ENCODE results near the gene TNFRSF8.

TNFRSF8 gene

DNA sequence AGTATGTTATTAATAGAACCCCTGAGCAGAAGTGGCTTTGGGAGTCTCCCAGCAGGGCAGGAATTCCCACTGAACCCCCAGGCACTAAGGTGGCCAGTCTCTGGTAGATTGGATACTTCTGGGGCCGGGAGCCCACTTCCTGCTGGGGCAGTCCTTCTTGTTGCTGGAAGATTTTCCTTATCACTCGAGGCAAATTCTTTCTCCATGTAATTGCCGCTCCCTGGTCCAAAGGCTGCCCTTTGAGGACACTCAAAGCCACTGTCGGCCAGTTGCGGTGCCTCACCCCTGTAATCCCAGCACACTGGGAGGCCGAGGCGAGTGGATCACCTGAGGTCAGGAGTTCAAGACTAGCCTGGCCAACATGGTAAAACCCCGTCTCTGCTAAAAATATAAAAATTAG is 81.1 kb downstream of the TNFRSF8 start:
- DNase-seq = no peak

DNA sequence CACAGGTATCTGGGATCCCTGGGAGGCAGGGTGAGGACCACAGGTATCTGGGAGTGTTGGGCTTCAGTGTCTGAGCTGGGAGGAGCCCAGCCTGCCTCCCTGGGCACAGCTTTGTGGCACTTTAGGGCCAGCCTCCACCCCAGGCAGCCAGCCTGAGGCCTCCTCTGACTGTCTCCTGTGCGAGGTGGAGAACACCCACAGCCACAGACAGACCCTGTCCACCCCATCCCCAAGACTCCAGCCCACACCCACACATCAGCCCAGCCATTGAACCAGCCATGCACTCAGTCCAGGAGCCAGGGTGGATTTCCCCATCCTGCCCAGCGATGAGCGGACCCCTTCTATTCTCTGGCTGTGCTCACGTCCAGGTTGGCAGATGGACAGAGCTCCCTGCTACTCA is 81.9 kb downstream of the TNFRSF8 start:
- DNase-seq = no peak

DNA sequence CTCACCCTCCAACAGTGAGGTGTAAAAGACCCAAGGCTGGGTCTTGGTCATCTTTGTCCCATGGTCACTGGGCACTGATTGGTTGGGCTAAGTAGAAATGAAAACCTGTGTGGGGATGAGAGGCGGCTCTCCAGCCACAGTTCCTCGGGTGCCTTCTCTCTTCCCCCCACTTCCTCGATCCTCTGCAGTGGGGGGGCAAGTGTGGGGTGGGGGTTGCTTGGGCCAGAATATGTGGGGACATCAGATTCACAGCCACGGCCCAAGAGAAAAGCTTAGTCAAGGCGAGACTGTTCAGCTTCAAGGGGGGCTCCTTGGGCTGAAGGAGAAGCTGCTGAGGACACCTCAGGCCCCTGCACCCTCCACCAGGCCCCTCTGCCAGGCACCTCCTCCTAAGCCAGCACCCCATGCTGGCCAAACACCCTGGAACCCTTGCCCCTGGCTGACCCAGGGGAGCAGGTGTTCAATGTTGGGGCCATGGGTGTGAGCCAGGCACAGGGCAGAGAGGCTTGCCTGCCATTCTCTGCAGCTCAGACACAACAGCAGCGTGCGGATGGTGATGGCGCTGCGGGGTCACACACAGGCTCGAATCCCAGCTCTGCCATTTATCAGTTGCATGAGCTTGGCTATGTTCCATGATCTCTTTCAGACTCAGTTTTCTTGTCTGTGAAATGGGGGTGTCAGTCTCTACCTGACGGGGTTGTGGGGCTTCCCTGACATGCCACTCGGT is 82.7 kb downstream of the TNFRSF8 start:
- no peak for DNase-seq

DNA sequence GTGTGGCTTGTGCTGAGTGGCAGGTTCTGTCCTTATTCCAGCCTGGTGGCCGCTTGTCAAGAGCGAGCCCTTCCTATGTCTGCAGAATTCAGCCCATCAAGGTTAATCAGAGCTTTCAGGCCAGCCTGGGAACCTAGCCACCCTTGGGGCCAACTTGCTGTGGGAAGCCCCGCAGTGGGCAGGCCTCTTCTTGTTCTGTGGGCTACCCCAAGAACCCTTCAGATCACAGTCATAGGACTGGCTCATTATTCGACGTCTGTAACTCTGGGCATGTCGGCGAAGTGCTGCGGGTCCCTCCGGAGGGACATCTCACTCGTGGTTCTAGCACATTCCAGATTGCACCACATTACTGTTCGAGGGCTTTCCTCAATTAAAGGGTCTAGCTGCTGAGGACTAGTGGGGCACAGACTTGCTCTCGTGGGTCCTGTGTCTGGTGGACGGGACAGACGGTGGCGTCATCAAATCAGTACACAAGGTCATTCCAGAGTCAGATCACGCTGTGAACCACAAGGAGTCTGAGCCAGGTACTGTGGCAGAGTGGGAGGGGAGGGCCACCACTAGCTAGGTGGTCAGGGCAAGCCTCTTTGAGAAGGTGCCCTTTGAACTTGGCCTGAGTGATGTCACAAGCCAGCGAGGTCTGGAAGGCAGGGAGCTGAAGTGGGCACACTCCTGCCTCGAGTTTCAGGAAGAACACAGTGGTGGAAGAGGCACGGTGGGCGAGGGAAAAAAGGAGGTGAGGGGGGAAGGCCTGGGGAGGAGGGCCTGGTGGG is 83.4 kb downstream of the TNFRSF8 start:
- no peak for DNase-seq

DNA sequence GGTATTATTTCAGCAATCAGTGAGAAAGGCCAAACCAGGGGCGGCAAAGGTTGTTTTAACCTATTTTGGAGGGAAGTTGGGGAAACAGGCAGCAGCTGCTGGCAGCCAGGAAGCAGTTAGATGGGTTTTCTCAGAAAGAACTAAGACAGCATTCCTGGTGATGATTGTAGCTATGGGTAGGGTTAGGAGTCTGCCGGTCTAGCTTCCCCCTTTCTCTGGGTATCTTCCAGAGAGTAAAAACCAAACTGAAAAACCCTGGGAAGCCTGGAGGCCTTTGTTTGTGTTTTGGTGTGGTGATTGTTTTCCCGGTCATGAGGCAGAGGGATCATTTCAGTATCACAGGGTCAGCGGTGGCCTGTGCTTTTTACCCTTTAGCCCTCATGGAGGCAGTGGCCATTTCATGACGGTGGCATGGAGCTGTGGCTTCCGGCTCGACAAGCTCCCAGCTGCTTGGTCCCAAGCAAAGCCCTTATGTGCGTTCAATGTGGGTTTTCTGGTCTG is 84.1 kb downstream of the TNFRSF8 start:
- no peak for DNase-seq

DNA sequence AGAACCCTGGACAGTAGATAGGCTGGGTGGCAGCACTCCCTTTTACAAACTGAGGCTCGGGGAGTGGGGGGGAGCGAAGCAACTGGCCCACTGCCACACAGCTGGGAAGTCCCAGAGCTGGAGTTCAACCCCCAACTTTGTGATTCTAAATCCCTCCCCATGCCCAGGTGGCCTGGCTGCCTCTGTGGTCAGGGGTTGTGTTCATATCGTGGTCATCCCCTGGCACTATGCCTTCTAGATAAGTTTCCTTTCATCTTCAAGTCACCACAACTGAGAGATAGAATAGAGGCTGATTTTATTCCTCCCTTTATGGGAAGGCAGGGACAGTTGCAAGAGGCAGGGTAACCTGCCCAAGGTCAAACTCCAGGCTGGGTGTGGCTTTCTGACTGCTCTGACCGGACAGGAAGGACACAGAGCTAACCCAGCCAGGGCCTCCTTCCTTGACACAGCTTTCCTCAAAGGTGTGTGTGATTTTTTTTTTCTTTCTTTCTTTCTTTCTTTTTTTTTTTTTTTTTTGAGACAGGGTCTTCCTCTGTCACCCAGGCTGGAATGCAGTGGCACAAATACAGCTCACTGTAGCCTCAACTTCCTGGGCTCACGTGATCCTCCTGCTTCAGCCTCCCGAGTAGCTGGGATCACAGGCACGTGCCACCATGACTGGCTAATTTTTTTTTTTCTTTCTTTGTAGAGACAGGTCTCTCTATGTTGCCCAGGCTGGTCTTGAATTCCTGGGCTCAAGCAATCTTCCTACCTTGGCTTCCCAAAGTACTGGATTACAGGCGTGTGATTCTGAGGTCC is 85.3 kb downstream of the TNFRSF8 start:
- no peak for DNase-seq

DNA sequence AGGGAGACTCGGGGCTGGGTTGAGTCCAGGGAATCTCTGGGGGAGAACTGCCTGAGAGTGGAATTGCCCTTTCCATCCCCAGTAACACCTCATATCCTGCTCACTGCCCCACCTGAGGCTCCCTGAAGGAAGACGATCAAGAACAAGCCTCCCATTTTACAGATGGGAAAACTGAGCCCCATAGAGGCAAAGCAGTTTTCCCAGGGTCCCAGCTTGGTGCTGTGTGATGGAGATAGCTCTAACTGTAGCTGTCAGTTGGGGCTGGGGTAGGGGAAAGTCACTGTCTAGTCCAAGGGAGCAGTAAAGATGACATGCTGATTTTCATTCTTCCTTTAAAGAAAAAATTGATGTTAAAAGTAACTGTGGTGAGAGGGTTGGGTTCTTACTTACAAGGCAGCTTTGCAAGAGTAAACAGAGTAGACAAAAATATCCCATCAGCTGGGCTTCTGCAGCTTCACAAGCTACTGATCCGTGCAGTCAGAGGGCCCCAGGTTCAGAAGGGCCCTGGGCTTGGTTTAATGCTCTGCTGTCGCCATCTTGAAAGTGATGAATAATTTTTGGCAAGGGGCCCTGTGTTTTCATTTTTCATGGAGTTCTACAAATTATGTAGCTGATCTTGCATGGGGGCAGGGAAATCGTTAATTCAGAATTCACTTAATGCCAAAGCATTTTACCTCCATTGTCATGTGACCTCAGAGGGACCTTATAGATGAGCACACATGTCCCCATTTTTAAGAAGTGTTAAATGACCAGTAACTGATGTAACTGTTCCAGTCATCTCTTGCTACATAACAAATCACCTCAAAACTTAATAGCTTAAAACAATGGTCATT is 86.1 kb downstream of the TNFRSF8 start:
- no peak for DNase-seq

DNA sequence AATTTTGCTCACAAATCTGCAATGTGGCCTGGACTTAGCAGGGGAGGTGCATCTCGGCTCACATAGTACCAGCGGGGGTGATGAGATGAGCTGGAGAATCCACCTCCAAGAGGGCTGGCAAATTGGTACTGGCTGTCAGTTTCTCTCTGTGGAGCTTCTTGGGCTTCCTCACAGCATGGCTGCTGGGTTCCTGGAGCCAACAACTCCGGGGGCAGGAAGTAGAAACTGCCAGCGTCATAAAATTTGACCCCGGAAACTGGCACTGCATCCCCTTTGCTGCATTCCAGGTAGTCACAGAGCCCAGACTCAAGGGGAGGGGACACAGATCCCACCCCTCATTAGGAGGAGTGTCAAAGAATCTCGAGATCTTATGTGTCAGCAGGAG is 86.7 kb downstream of the TNFRSF8 start:
- DNase-seq = no peak

DNA sequence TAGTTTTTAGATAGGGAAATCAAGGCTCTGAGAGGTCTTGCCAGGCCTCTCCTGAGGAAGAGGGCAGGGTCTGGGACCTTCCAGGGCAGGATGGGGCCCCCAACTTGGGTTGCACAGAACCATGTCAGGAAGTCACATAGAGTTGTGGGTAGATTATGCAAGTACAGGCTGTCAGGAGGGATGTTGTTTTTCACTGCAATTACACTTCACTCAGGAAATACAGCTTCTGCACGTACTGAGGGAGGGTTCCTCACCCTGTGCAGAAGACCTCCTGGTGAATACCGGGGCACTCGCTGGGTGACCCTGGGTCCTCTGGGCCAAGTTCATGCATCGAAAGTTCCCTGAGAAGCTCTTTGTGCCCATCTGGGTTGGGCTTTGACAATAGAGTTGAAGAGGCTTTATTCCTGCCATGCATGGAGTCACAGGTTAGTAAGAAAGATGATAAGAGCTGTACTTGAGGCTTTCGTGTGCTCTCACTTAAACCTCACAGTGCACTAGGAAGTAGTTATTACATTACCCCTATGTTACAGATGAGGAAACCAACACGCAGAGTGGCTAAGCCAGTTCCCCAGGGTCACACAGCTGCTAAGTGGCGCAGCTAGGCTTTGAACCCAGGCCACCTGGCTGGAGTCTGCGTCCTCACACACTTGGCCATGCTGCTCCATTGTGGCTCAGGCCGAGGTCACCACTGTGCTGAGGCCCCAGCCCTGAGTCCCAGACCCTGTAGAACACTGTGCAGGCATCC is 87.5 kb downstream of the TNFRSF8 start:
- no peak for DNase-seq

DNA sequence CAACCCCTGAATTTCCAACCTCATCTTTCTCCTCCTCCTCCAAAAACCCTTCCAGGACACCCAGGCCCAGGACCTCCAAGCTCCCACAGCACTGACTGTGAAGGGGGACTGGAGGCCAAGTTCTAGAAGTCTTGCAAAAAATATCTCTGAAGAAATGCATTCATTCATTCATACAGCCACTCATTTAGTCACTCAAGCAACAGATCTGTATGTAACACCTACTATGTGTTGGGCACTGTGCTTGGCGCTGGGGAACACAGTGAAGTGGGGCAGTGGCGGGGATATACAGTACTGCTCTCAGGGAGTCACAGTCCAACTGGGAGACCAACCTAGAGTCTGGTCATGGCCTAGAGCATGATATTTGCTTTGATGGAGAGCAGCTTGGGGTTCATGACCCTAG is 88.4 kb downstream of the TNFRSF8 start:
- no peak for DNase-seq

DNA sequence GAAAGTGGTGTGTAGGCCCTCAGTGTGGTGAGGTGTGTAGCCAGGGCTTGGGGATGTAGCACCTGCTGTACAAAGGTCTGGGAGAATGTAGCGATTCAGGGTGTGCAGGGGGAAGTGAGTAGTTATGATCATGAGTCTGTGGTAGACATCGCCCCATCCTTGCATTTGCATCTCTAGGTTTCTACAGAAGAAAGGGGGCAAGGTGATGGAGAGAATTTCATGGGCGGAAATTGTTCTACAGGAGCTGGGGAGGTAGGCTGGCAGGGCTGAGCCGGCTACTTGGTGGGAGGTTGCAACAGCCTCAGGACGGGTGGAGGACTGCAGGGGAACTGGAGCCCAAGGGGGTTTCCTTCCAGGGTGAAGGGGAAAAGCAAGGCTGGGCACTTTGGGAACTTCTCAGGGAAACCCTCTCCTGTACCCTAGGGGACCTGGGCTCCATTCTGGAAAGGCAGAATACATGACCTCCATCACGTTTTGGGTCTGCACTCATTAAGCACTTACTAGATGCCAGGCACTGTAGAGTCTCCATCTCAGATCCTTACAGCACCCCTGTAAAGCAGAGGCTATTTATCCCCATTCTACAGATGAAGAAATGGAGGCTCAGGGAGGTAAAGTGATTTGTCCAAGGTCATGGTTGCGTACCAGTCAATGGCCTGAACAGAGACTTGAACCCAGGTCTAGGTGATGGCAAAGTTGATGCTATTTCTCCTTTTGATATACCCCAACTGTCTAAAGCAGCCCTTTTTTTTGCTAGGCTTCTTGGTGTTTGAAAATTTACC is 89.2 kb downstream of the TNFRSF8 start:
- no peak for DNase-seq

DNA sequence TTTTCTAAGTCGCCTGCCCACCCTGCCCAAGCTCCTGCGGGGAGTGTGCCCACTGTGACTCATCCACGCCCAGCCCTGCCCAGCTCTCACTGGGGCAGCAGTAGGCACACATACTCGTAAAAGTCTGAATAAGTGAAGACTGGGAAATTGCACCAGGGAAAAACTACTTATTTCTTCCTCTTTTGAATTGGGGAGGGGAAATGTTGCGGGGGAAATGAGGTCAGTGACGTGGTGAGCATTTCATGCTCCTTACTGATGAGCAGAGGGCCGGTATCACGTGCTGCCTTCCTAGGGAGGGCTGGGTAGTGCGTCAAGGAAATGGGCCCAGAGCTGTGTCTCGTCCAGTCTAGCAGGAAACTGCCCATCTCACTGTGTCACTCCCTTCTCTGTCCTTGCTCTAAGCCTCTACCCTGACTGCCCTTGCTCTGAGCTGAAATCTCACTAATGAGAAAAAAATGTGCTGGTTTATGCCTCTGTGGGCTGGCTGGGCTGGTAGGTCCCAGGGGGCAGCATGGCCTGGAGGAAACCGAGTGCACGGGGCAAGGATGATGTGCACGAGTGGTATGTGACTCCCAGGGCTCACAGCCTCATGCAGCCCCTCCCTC is 90.2 kb downstream of the TNFRSF8 start:
- DNase-seq = no peak

DNA sequence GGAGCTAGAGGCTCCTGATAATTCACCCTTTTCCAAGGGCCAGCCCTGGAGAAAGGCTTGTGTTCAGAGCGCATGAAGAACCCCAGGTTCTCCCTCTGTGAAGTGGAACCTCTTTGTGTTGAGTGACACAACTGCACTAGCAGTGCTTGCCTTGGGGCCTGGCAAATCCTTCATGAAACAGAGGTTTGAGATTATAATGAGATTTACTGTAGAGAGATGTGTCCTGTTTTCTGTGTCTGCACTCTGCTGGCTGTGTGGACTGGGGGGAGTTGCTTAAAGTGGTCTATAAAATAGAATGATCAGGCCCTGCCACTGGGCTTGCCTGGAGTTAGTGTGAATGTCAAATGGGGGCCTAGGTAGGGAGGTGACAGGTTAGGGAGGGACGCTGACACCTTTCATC is 92.2 kb downstream of the TNFRSF8 start:
- no peak for DNase-seq

DNA sequence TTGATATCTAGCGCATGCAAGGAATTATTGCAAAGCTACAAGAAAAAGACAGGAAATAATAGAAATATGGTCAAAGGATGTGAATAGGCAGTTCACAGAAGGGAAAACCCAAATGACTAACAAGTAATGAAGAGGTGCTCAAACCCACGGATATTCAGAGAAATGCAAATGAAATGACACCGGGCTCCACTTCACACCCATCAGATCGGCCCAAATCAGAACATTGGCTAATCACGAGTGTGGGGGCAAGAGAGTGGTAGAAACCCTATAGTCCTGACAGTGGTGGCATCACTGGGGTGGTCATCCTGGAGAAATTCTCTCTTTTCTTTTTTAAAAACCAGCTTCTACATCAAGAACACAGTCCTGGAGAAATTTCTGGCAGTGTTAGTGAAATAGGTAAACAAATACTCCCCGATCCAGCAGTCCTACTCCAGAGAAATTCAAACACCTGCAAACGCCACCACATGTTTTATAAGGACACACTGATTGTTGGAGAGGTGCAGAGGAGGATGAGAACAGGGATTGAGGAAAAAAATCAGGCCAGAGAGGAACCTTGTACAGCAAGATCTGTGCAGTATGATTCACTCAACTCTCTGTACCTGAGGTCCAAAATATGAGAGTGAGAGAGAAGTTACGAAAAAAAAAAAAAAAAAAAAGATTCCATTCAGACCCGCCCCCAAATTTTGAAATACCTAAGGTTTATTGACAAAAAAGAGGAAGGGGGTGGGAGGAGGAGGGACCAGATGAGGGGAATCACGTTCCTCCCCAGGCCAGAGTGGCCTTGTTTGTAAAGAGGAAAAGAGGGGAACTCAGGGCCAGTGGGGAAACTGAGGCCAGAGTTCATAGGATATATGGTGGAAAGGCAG is 94.5 kb downstream of the TNFRSF8 start:
- DNase-seq = no peak

DNA sequence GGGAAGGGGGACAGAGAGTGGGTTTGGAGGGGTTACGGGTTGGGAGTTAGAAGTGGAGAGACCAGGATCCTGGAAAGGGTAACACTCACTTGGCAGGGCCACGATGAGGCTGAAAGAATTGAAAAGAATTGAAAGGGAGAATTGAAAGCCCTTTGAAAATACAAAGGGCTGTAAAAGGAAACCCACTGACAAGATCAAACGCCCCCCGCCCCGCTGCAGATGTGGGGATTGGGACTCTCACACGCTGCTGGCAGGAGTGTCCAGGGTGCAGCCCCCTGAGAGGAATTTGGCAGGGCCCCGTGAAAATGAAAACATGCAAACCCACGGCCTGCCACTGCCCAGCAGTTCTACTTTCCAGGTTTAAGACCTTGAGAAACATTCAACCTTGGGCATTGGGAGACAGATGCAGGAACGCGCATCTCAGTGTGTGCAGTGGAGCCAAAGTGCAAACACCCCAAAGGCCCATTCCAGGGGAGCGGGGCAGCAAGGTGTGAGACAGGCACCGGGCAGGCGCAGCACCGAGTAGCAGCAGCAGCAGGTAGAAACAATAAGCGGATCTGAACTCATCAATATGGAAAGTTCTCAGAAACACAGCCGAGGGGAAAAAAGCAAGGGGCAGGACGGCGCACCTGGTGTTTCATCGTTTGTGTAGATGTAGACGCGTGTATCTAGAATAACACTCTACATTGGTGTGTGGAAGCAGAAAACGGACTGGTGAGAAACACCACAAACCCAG is 95.4 kb downstream of the TNFRSF8 start:
- no peak for DNase-seq

DNA sequence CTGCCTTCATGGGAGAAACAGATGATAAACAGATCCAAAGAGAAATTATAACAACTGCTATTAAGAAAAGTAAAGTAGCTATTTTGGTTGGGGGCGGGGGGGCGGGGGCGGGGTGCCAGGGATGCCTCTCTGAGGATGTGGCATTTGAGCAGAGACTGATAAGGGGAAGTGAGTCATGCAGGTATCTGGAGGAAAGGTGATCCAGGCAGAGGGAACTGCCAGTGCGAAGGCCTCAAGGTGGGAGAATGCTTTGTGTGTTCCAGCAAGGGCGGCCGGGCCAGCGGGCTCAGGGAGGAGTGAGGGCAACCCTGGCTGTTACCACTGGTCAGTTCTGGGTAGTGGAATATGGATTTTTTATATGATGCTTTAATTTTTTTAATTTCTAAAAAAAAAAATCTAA is 96.7 kb downstream of the TNFRSF8 start:
- no peak for DNase-seq

DNA sequence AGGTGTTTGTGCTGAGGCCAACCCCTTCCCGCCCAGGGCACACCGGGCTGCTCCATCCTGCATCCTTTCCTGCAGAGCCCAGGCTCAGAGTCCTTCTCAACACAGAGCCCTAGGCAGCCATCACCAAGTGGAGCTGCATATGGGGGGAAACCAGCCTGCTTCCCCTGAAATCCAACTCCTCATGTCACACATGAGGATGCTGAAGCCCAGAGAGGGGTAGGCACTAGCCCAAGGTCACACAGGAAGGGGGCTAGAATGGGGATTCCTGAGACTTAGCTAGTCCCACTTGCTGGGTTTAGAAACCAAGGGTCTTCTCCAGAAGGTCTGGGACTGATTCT is 98.2 kb downstream of the TNFRSF8 start:
- no peak for DNase-seq

DNA sequence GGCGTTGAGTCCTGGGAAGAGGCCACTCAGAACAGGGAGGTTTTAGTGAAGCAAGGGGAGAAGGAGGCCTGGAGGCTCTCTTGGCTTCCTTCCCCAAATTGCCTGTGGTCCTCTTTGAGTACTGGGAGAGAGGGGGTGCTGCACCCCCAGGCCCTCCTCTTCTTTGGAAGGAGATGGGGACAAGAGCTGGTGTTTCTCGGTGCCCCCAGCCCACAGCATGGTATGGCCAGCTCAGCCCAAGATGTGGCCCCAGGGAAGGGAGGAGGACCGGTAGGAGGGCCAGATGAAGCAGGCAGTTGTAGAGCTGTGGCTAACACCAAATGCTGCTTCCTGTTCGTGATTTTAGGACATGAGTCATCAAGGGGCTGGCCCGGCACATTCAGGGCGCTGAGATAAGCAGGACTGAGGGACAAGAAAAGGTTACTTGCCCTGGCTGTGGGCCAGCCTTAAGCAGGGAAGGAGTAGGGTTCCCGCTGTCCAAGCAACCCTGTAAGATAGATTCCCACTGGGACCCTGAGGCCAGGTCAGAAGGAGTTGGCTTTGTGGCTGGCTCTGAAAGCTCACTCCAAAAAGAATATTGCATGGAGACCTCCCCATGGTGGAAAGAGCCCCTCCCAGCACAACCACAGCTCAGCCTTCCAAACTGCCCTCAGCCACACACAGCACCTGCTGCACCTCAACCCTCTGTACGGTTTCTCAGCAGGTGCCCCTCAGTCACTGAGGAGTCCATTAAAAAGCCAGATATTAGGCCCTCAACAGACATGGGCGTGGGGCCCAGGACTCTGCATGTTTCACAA is 98.8 kb downstream of the TNFRSF8 start:
- DNase-seq = no peak
